NCI-H128 (cell line): ENCODE data around the gene SIRT1.
"Not testable (repeated sequence)": the region's sequence is repeated elsewhere in the genome, so short reads cannot be mapped to it uniquely, and the experiment has no call there.

ENCODE experiments used
- DNase-seq: peaks from one replicate; lab custom pipeline; 2025; ENCODE audit not compliant: unreplicated experiment; lab: John Stamatoyannopoulos, UW

Gene SIRT1

DNA sequence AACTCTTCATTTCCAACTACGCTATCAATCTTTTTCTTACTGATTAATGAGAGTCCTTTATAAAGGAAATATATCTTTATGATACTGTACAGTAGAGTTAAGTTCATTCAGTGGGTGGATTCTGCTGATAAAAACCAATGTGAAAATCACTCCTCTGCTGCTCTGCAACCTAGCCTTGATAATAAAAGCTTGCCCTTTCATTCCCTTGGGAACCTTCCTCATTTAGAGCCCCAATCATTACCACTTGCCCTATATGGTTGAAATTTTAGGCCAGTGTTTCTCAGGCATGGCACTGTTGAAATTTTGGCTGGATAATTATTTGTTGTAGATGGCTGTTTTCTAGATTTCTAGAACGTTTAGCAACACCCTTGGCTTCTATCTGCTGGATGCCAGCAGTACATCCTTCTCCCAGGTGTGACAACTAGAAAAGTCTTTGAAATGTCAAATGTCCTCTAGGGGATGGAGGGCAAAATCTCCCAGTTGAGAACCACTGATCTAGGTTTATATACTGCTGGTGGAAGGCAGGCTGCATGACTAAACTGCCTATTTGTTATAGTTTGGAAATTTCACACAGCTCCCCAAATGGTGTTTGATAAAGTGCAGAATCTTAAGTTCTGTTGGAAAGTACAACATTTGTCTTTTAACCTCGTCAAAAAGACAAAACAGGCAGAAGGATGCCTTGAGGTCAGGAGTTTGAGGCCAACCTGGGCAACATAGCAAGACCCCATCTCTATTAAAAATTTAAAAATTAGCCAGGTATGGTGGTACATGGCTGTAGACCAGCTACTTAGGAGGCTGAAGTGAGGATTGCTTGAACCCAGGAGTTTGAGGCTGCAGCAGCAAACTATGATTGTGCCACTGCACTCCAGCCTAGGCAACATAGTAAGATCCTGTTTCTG, 8.9 kb upstream of the SIRT1 start:
- DNase-seq, result no peak

DNA sequence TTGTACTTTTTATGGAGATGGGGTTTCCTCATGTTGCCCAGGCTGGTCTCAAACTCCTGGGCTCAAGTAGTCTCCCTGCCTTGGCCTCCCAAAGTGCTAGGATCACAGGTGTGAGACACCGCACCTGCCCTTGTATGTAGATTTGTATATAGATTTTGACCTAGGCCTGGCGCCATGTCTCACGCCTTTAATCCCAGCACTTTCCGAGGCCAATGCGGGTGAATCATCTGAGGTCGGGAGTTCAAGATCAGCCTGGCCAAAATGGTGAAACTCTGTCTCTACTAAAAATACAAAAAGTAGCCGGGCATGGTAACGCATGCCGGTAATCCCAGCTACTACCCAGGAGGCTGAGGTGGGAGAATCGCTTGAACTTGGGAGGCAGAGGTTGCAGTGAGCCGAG, 7.0 kb upstream of the SIRT1 start:
- DNase-seq, result not testable (repeated sequence)

DNA sequence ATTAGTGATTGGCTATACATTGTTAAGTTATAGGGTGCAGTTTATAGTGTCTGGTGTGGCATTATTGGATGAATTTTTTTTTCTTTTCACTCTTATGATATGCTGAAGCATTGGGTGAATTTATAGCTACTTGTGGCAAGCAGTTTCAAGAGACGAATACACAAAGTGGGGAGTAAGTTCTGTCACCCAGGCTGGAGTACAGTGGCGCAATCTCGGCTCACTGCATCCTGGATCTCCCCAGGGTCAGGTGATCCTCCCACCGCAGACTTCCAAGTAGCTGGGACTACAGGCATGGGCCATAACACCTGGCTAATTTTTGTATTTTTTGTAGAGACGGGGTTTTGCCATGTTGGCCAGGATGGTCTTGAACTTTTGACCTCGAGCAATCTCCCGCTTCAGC, 6.3 kb upstream of the SIRT1 start:
- no peak for DNase-seq

DNA sequence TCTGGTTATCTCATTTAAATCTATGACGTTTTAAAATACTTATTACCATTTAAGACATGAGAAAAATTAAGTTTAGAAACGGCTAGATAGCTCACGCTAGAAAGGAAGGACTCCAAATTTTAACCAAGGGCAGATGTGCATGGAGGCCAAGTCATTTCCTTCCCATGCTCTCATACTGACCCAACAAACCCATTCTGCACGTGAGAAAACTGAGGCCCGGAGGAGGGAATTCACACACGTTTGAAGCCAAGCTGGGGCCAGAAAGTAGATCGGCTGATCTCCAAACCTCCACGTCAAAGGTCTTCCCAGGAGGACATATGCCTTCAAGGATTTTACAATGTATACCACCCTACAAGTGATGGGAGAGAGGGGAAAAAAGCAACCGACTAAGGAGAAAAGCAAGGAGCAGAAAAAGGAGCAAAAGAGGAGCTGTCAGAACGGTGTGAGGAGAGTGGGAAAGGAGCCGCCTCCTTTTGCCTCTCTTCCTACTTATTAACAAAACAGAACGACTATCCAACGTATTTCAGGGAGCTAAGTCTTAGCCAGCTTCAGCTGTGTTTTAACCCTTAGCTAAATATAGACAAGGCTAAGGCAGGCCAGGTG, 645 bp upstream of the SIRT1 start:
- no peak for DNase-seq

DNA sequence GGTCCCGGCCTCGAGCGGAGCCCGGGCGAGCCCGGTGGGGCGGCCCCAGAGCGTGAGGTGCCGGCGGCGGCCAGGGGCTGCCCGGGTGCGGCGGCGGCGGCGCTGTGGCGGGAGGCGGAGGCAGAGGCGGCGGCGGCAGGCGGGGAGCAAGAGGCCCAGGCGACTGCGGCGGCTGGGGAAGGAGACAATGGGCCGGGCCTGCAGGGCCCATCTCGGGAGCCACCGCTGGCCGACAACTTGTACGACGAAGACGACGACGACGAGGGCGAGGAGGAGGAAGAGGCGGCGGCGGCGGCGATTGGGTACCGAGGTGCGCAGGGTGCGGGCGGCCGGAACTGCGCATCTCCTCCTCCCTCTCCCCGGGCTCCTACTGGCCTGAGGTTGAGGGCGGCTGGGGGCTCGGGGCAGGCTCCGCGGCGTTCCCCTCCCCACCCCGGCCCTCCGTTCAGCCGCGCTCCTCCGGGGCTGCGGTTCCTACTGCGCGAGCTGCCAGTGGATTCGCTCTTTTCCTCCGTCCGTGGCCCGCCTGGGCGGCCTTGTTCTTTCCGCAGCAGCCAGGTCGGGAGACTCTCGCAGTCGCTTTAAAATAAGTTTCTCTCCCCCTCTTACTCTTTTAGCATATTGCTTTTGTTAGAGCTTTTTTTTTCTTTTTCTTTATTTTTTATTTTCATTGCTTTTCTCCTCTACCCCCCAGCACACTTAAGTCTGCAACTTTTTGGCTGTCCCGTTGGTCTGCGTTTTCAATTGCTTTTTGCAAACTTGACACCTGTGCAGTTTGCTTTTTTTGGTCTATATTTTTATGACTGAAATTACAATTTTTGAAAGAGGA, 600 bp downstream of the SIRT1 start:
- DNase-seq, result no peak

DNA sequence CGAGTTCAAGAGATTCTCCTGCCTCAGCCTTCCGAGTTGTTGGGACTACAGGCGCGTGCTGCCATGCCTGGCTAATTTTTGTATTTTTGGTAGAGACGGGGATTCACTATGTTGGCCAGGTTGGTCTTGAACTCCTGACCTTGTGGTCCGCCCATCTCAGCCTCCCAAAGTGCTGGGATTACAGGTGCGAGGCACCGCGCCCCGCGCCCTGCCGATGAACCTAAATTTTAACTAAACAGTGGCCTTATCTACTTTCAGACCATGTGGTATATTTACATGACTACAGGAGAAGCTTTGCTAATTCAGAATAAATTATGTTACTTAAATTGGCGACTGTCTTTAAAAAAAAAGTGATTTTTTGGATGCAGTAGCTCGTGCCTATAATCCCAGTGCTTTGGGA, 9.2 kb downstream of the SIRT1 start:
- DNase-seq, result no peak

DNA sequence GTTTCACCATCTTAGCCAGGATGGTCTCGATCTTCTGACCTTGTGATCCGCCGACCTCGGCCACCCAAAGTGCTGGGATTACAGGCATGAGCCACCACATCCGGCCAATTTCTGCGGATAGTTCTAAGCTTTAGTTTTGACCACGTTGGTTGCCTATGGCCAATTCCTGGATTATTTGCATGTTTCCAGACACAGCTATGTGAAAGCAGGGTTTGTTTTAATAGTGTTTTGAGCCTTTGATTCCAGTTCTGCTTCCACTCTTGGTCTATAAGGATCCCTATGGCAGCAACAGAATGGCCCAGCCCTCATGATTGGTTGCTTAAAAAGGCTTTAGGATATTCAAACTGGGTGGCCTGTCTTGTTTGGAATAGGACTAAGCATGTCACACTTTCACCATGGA, 19.1 kb downstream of the SIRT1 start:
- DNase-seq, result no peak

DNA sequence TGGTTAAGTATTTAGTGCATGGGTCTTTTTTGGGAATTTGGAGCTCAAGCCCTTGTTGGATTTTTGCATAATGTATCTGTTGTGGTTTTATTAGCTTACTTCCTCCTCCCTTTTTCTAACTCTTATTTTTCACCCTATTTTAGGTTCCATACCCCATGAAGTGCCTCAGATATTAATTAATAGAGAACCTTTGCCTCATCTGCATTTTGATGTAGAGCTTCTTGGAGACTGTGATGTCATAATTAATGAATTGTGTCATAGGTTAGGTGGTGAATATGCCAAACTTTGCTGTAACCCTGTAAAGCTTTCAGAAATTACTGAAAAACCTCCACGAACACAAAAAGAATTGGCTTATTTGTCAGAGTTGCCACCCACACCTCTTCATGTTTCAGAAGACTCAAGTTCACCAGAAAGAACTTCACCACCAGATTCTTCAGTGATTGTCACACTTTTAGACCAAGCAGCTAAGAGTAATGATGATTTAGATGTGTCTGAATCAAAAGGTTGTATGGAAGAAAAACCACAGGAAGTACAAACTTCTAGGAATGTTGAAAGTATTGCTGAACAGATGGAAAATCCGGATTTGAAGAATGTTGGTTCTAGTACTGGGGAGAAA, 28.0 kb downstream of the SIRT1 start:
- DNase-seq, result no peak

DNA sequence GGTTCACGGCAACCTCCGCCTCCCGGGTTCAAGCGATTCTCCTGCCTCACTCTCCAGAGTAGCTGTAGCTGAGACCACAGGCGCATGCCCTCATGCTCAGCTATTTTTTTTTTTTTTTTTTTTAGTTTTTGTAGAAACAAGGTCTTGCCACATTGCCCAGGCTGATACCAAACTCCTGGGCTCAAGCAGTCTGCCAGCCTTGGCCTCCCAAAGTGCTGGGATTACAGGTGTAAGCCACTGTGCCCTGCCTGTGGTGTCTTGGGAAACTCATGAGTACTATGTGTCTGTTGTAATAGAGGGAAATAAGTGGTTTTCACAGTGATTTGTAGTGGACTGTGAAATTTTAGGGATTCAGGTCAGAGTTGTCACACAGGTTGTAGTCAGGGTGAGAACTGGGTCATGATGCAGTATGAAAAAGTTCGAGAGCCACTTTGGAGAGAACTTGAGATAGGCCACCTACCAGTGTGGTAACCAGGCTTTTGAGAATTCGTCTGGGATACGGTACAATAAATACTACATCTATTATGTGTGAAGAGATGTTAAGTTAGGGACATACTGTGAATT, 30.4 kb downstream of the SIRT1 start:
- DNase-seq, result no peak

DNA sequence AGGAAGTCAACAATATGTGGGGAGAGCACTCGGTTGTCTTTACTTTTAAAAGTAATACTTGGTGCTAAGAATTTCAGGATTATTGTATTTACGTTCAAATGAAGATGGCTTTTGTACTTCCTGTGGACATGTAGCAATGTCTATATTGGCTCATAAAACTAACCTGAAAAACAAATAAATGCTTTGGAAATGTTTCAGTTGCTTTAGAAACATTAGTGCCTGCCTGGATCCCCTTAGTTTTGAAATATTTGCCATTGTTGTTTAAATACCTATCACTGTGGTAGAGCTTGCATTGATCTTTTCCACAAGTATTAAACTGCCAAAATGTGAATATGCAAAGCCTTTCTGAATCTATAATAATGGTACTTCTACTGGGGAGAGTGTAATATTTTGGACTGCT, 32.7 kb downstream of the SIRT1 start:
- DNase-seq, result no peak

DNA sequence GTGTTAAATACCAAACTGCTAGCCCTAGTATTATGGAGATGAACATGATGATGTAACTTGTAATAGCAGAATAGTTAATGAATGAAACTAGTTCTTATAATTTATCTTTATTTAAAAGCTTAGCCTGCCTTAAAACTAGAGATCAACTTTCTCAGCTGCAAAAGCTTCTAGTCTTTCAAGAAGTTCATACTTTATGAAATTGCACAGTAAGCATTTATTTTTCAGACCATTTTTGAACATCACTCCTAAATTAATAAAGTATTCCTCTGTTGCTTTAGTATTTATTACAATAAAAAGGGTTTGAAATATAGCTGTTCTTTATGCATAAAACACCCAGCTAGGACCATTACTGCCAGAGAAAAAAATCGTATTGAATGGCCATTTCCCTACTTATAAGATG, 33.2 kb downstream of the SIRT1 start:
- no peak for DNase-seq

DNA sequence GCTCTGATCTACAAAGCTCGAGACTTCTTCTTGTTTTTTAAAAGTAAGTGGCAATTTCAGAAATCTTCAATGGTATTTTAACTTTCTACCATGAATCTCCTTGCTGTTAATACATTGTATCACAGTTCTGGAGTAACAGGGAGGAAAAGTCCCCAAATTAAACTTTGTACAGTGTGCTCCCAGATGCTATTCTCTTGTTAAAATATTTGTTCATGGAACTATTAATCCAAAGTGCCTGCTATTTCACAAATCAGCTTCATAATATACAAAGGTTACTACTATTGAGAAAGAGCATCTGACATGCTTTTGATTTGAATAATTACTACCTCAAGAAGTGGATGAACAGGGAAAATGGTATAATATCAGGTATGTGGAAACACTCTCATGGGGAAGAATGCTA, 36.6 kb downstream of the SIRT1 start:
- no peak for DNase-seq

DNA sequence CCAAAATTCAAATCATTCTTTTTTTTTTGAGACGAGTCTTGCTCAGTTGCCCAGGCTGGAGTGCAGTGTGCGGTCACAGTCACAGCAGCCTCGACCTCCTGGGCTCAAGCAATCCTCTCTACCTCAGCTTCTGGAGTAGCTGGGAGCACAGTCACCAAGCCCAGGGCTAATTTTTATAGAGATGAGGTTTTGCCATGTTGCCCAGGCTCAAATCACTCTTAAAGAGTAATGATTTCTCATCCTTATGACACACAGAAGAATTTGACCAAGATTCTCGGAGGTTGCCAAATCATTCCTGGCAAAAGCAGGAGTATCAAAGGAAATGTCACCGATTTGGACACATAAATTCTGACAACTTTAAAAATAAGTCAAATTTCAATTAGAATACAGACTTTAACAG, 39.1 kb downstream of the SIRT1 start:
- DNase-seq, result no peak

DNA sequence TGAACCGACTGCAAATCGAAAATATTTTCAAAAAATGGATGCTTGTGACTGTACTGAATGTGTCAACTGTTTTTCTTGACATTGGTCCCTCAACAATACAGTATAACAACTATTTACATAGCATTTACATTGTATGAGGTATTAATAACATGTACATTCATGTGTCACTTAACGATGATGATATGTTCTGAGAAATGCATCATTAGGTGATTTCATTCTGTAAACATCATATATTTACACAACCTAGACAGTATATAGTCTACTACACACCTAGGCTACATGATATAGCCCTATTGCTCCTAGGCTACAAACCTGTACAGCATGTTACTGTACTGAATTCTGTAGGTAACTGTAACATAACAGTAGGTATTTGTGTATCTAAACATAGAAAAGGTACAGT, 39.7 kb downstream of the SIRT1 start:
- DNase-seq, result no peak

DNA sequence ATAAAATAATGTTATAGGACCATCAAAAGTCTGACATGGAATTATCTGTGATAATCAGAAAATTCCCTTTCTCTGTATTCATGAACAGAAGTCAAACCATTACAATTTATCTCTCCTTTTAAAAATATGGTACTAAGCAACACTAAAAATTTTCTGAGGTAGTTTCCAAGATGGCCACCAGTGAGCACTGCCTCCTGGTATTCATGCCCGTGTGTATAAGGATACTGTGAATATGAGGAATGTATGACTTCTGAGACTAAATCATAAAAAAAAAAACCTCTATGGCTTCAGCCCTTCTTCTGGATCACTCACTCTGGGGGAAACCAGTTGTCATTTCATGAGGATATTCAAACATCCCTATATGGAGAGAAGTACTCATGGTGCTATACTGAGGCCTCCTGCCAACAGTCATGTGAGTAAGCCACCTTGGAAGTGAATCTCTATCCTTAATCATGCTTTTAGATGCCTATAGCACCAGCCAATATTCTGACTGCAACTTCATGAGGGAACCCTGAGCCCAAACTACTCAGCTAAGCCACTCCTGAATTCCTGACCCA, 41.1 kb downstream of the SIRT1 start:
- no peak for DNase-seq

DNA sequence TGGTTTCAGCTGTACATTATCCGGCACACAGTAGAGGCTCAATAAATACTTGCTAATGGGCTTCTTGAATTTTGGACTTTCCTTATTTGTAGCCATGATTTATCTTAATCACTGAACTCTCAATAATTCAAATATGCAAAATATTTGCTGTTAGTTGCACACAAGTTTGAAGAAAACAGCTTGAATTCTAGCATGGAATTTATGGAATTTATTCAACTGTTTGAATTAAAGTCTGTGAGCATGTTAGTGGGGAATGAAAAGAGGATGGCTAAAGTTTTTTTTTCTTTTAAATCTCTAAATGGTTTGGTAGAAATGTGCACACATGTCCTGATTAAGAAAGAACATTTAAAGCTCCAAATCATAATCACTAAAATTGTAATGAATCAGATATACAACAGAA, 42.5 kb downstream of the SIRT1 start:
- no peak for DNase-seq

DNA sequence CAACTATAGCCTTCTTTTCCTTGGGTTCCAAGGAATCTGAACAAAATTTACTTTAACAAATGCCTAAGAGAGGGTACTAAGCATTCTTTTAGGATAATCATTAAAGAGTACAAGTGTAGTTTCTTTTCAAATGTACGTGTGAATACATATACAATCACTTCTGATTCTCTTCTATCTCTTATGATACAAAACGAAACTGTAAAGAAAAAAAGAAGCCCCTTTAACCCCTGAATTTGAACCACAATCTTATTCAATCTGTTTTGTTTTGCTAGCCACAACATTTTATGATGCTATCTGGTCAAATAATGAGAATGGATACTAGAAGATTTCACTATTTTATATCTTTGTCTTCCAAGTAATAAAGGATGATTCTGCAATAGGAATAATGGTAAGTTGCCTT, 48.7 kb downstream of the SIRT1 start:
- no peak for DNase-seq

DNA sequence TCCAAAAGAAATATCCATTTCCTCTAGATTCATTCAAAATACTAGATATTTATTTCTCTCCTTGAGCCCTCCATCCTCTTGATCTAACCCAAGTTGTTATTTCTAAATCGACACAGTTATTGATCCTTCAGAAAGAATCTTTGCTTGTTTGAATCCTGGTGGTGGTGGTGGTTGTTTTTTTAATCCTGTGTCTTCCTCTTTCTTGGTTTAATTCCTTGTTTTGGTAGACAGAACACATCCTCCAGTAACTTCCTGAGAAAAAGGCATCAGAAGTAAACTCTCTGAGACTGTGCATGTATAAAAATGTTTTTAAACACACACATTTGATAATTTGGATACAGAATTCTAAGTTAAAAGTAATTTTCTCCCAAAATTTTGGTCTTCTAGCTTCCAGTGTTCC, 49.9 kb downstream of the SIRT1 start:
- DNase-seq, result no peak

DNA sequence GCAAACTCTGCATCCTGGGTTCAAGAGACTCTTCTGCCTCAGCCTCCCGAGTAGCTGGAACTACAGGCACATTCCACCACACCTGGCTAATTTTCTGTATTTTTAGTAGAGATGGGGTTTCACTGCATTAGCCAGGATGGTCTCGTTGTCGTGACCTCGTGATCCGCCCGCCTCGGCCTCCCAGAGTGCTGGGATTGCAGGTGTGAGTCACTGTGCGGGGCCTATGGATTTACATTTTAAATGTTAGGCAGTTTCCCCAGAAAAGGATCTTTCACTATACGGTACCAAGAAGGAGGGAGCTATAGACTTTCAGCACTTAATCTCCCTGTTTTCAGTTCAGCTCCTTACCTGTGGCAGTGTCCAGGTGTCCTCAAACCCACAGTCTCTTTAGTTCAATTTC, 50.8 kb downstream of the SIRT1 start:
- no peak for DNase-seq

DNA sequence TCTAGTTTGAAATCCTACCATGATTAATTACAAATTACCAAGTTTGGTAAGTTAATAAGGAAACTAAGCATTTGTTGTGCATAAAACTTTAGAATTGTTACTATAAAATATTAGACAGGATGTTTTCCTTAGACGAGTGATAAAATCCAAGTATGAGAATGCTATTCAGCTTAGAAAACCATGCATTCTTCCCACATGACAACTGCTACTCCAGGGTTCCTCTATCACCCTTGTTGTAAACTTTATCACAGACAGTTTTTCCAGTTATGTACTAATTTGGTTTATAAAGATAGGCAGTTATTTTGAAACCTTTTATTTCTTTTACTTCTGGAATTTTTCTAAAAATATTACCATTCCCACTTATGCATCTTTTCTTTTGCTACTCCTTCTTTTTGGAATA, 52.0 kb downstream of the SIRT1 start:
- DNase-seq, result no peak

DNA sequence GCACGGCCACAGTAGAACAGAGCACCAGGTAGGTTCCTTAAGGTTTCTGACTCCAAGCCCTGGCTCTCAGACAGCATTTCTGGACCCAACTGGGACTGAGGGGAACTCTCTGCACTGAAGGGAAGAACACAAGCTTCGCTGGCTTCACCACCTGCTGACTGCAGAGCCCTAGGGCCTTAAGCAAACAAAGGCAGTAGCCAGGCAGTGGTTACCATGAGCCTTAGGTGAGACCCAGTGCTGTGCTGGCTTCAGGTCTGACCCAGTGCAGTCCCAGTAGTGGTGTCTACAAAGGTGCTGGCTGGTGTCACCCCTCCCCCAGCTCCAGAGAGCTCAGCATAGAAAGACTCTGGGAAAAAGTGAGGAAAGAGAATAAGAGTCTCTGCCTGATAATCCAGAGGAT, 59.5 kb downstream of the SIRT1 start:
- no peak for DNase-seq
